Activated naive CD4-positive, alpha-beta T cell treated with anti-CD3 and anti-CD28 coated beads, Interleukin-2, amount 50 U/mL, for 72 hours (primary cell): ENCODE measurements around the gene SOX10. TPM values are rescaled to one million over a fixed set of nuclear protein-coding genes. Genes with fewer than 3 reads are reported as not detected.

Source experiments
- ATAC-seq, 2 donors: fragments of 150-1000 bp; cut with Tn5 transposase; 2 replicates each; pipeline ENCODE4 v1.10.0; 2021; ENCODE audit warnings: mild to moderate bottlenecking in 2 of 2, moderate library complexity in 2 of 2
- DNase-seq, 2 donors: peaks; one replicate each; pipeline ENCODE4 v3.0.0; 2021 to 2022; ENCODE audit warnings: low spot score in 2 of 2
- H3K27ac Mint-ChIP-seq, 2 donors: one replicate each; pipeline ENCODE4 v1.8.0; 2022; ENCODE audit warnings: mild to moderate bottlenecking in 2 of 2, mixed read lengths in 2 of 2
- H3K36me3 Mint-ChIP-seq, 2 donors: one replicate each; pipeline ENCODE4 v1.8.0; 2022; ENCODE audit warnings: mixed read lengths in 2 of 2
- H3K9me3 Mint-ChIP-seq, 2 donors: one replicate each; pipeline ENCODE4 v1.8.0; 2022; ENCODE audit warnings: mixed read lengths in 2 of 2
- total RNA-seq, 2 donors: library from RNA; stranded (reverse); gene quantifications; one replicate each; pipeline ENCODE4 v1.2.3, GENCODE V29; 2022

The SOX10 gene
- total RNA-seq, 2 donors from 2014 or later = not detected

DNA sequence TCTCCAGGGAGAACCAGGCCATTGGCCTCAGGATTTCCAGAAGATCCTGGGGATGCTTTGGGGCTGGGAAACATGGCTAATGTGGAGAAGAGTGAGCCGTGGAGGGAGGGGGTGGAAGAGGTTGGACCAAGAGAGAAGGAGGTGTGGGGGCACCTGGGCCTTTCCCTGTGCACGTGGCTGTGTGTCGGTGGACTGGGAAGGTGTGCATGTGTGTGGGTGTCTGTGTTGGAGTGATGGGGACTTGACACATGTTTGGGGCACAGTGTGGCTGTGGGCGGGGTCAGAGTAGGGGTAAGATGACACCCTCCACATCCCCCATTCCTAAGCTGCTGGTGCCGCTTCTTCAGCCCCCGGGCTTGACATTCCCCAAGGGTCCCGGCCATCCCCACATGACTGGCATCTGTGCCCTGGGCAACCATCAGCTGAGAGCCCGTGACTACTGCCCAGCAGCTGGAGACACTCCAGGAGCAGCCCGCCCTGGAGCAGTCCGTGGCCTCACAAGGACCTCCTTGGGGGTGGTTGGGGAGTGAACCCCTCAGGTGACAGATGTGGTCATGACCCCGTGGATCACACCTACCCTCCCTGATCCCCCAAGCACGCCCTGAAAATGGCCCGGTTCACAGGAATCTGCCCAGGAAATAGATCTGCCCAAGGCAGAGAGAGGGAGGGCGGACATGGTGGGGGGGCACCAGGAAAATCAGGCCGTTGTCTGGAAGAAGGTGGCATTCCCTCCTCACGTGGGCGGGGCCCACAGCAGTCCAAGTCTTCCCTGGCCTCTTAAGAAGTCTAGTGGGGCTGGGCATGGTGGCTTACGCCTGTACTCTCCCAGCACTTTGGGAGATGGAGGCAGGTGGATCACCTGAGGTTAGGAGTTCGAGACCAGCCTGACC lies 34.8 kb upstream of the SOX10 start:
- H3K9me3 Mint-ChIP-seq = no peaks in the 10 kb centered on the region
- peak overlapping the region in 1 of 2 donors; percentile 11 for H3K27ac Mint-ChIP-seq
- ATAC-seq = no peak

GRCh38 chr22:38017939-38018885 lies 33.9 kb upstream of the SOX10 start:
- no peaks in the 10 kb centered on the region for H3K9me3 Mint-ChIP-seq
- peak overlapping the region in 1 of 2 donors; percentile 11 for H3K27ac Mint-ChIP-seq
- ATAC-seq (no peak), DNase-seq (no peak)
- H3K36me3 Mint-ChIP-seq = no peaks in the 10 kb centered on the region

More for the DNA sequence above, 34.8 kb upstream of the SOX10 start:
- no peaks in the 10 kb centered on the region for H3K36me3 Mint-ChIP-seq
- no peak for DNase-seq

- DNase-seq (no peak), ATAC-seq (no peak)
- no peaks in the 10 kb centered on the region for H3K9me3 Mint-ChIP-seq
- H3K27ac Mint-ChIP-seq = no peak overlapping the region
- H3K36me3 Mint-ChIP-seq = no peaks in the 10 kb centered on the region
Observed at GRCh38 chr22:38017272-38017920, 33.0 kb upstream of the SOX10 start.

GRCh38 chr22:38016182-38017151 lies 32.1 kb upstream of the SOX10 start:
- ATAC-seq = no peak
- DNase-seq = no peak
- H3K27ac Mint-ChIP-seq = no peak overlapping the region
- no peaks in the 10 kb centered on the region for H3K36me3 Mint-ChIP-seq
- no peaks in the 10 kb centered on the region for H3K9me3 Mint-ChIP-seq

GRCh38 chr22:38014083-38014482 lies 29.7 kb upstream of the SOX10 start:
- Mint-ChIP-seq H3K27ac (no peak overlapping the region), H3K9me3 (no peaks in the 10 kb centered on the region), H3K36me3 (no peaks in the 10 kb centered on the region)
- ATAC-seq (no peak), DNase-seq (no peak)

DNA sequence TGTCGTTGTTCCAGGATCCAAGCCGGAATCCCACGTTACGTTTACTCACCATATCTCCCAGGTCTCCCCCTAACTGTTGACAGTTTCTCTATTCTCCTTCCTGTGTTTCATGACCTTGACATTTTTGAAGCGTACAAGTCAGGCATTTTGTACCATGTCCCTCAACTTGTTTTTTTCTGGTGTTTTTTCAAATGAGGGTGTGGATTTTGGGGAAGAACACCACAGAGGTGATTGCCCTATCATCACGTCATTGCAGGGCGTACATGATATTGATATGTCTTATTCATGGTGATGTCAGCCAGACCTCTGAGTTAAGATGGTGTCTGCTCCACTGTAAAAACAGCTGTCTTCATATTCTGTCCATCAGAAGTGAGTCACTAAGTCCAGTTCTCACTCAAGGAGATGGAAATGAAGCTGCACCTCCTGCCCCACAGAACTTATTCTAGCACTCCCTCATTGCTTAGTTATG lies 28.3 kb upstream of the SOX10 start:
- ATAC-seq = no peak
- Mint-ChIP-seq H3K27ac (no peak overlapping the region), H3K36me3 (no peaks in the 10 kb centered on the region), H3K9me3 (no peaks in the 10 kb centered on the region)
- DNase-seq = no peak

- Mint-ChIP-seq H3K9me3 (no peaks in the 10 kb centered on the region), H3K27ac (no peak overlapping the region), H3K36me3 (no peaks in the 10 kb centered on the region)
- DNase-seq (no peak), ATAC-seq (no peak)
Observed at GRCh38 chr22:38009000-38009806, 24.8 kb upstream of the SOX10 start.

- H3K9me3 Mint-ChIP-seq = no peaks in the 10 kb centered on the region
- H3K36me3 Mint-ChIP-seq = no peaks in the 10 kb centered on the region
- ATAC-seq = no peak
- DNase-seq = no peak
- no peak overlapping the region for H3K27ac Mint-ChIP-seq
Observed at GRCh38 chr22:38007330-38007902, 23.1 kb upstream of the SOX10 start.

DNA sequence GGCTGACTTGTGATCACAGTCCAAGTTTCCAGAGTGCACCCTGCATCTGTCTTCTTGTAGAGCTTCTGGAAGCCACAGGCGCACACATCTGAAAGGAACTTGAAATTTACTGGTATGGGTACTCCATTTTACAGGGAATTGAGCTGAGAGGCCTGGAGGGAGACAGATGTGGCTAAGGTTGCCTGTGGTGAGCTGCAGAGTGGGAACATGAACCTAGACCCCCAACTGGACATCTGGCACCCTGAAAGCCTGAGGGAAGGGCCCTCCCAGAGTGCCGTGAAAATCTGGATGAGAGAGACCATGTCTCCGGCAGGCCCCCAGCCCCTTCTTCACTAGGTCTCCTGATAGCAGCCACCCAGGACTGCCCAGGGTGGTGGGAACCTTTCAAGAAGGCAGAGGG lies 22.6 kb upstream of the SOX10 start:
- ATAC-seq (no peak), DNase-seq (no peak)
- H3K36me3 Mint-ChIP-seq = no peaks in the 10 kb centered on the region
- H3K9me3 Mint-ChIP-seq = no peaks in the 10 kb centered on the region
- H3K27ac Mint-ChIP-seq = no peak overlapping the region

- Mint-ChIP-seq H3K27ac (no peak overlapping the region), H3K36me3 (no peaks in the 10 kb centered on the region), H3K9me3 (no peaks in the 10 kb centered on the region)
- ATAC-seq = no peak
- no peak for DNase-seq
Observed at GRCh38 chr22:38005943-38006342, 21.6 kb upstream of the SOX10 start.

- H3K36me3 Mint-ChIP-seq = no peaks in the 10 kb centered on the region
- no peak for DNase-seq
- no peaks in the 10 kb centered on the region for H3K9me3 Mint-ChIP-seq
- peak; percentile 50 to 86 for ATAC-seq
- peak overlapping the region in 1 of 2 donors; percentile 73 for H3K27ac Mint-ChIP-seq
Observed at GRCh38 chr22:37999640-38000272, 15.4 kb upstream of the SOX10 start.

DNA sequence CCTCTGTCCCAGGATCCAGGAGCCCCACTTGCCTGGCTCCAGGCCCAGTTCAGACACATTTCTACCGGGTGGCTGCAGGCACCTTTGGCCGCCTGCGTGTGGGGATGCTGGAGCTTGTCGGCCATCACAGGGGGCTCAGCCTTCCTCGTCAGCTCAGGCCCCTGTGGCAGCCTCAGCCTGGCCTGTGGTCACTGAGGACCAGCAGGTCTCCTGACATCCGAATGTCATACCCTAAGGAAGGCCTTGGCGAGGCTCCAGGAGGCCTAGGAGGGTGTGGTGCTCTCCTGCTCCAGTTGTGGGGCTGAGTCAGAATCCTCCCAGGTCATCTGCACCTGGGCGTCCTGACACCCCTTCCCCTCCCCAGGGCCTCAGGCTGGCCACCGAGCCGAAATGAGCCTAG lies 14.9 kb upstream of the SOX10 start:
- no peak for ATAC-seq
- no peaks in the 10 kb centered on the region for H3K36me3 Mint-ChIP-seq
- no peaks in the 10 kb centered on the region for H3K9me3 Mint-ChIP-seq
- no peak for DNase-seq
- H3K27ac Mint-ChIP-seq = no peak overlapping the region

DNA sequence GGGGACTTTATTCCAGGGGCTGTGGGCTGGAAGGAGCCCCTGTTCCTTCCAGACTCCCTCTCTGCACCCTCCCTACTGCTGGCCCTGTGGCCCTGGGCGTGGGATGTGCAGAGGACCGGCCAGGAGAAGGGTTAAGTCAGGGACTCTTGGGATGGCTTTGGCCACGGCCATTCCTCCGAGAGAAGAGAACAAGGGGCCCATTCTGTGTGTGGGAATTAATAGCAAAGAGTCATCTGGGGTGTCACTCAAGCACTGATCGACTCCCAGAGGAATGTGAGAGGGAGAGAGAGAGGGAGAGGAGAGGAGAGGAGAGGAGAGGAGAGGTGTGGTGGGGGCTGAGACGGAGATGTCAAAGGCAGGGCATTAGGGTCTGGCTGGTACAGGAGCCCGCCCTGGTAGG lies 14.2 kb upstream of the SOX10 start:
- Mint-ChIP-seq H3K9me3 (no peaks in the 10 kb centered on the region), H3K27ac (peak overlapping the region; percentile 25 to 69), H3K36me3 (no peaks in the 10 kb centered on the region)
- ATAC-seq = no peak
- DNase-seq = no peak

- no peak for ATAC-seq
- H3K9me3 Mint-ChIP-seq = no peaks in the 10 kb centered on the region
- H3K27ac Mint-ChIP-seq = peak overlapping the region; percentile 12 to 44
- DNase-seq = no peak
- no peaks in the 10 kb centered on the region for H3K36me3 Mint-ChIP-seq
Observed at GRCh38 chr22:37996515-37997246, 12.3 kb upstream of the SOX10 start.
